PC-3 (cell line): ENCODE data around the gene NFE2L1.
A peak's percentile ranks its signal among the peaks of the same experiment; 100 is the strongest.

Experiments
- EZH2phosphoT487 ChIP-seq: fragments of 300-600 bp; sonication (generic); IDR thresholded peaks from 2 replicates; pipeline ENCODE4 v1.6.1; 2018; ENCODE audit warnings: mild to moderate bottlenecking, antibody characterized with exemption, low read length, borderline replicate concordance
- TF ChIP-seq, protein P1 (sequence below): fragments of 300-600 bp; sonication (generic); conservative IDR thresholded peaks from 2 replicates; pipeline ENCODE4 v1.5.1; 2017; ENCODE audit warnings: antibody characterized with exemption, low read depth, mild to moderate bottlenecking, low read length

DNA sequence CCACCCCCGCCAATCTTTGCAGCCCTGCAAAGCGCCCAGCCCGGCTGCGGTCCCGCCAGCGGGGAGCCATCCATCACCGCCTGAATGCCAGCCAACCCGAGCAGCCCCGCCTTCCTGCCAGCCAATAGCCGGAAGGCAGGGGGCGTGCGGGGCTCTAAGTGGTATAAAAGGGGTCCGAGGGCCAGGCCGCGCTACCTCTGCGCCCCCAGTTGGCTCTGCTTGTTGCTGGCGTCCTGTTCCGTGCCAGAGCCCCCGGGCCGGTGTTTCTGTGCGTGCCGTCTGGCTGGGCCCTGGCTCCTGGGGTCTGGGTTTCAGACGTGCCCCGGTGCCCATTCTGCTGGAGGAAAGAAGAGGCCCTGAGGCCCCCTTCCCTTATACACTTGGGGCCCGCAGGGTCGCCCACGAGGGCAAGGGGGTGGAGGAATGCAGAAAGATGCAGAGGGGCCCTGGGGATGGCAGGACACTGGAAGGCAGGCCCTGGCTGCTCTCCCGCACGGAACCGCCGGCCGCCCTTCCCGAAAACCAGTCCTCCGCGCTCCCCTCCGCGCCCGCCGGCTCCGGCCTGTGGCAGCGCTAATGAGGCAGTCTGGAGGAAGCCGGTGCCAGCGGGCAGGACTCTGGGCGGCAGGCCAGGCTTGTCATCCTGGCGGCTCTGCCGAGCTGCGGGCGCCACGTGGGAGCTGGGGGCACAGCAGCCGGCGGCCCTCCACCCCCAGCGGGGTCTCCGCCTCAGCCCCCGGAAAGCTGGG lies 24.6 kb upstream of the NFE2L1 start:
- TF ChIP-seq, protein P1, sequence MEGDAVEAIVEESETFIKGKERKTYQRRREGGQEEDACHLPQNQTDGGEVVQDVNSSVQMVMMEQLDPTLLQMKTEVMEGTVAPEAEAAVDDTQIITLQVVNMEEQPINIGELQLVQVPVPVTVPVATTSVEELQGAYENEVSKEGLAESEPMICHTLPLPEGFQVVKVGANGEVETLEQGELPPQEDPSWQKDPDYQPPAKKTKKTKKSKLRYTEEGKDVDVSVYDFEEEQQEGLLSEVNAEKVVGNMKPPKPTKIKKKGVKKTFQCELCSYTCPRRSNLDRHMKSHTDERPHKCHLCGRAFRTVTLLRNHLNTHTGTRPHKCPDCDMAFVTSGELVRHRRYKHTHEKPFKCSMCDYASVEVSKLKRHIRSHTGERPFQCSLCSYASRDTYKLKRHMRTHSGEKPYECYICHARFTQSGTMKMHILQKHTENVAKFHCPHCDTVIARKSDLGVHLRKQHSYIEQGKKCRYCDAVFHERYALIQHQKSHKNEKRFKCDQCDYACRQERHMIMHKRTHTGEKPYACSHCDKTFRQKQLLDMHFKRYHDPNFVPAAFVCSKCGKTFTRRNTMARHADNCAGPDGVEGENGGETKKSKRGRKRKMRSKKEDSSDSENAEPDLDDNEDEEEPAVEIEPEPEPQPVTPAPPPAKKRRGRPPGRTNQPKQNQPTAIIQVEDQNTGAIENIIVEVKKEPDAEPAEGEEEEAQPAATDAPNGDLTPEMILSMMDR = peak; percentile 42; the same call in 1 of the 2 replicates
- TF ChIP-seq EZH2phosphoT487 = no peak
